Sciatic nerve (tissue), 2 donors: ENCODE measurements around the gene TMEM126A. TPM values are rescaled to one million over a fixed set of nuclear protein-coding genes. Genes with fewer than 3 reads are reported as not detected.
"Not testable (repeated sequence)": the region's sequence is repeated elsewhere in the genome, so short reads cannot be mapped to it uniquely, and the experiment has no call there.

Experiments used
- ATAC-seq: fragments of 200-7000 bp; cut with Tn5 transposase; one replicate; pipeline ENCODE4 v1.9.1; 2020; ENCODE audit warnings: mild to moderate bottlenecking, moderate library complexity
- DNase-seq: peaks from one replicate; pipeline ENCODE4 v3.0.0-alpha.2; 2020; ENCODE audit warnings: low spot score
- intact Hi-C: fragments of 100-400 bp; cut with DNase I; formaldehyde crosslinking; loops from one replicate; pipeline ENCODE4 v1.14.2; 2022
- total RNA-seq: library from RNA; stranded (reverse); fragmentation: NEBNext Ultra II Directional; extraction: Animal tissue kit (Norgen Biotek cat#: 25700); gene quantifications from one replicate; pipeline ENCODE4 v1.2.1, GENCODE V29; 2021
- donor health status: DM: no; HTN: no; CAD: no.
- donor health status: DM: no; HTN: no; CAD: no.

The TMEM126A gene
- total RNA-seq, 1 donor from 2014 or later = 23.3 TPM

DNA sequence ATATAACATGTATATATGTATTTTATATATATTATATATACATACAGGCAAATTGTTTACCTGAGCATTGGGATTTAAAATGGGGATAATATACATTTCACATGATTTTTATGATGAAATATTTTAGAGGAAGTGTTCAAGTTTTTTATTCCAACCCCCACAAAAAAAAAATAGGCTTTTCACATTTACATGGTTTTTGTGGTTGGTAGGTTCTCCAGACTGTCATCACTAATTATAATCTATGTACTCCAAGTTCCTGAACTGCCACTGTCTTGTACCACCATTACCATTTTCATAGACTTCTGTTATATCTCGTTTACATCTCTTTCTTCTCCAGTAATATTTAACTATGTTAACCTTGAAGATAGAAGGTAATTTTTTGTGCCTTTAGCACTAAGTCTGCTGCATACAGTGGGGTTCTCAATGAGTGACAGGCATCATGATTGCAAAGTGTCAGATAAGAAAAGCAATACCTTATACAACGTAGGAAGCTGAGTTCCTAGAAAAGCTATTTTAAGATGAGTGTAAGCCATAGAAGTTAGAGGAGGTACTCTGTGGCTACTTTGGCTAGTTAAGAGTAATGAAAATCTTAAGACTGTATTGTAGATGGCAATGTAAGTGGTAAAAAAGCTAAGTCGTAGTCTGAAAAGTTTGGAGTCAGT is 5.2 kb downstream of the TMEM126A start:
- ATAC-seq (no peak), DNase-seq (no peak)
- intact Hi-C loops = no loop called here

GRCh38 chr11:85654343-85654742 is 6.6 kb downstream of the TMEM126A start:
- intact Hi-C loops, DNase-seq, ATAC-seq: not testable (repeated sequence)

- intact Hi-C loops = no loop called here
- DNase-seq = no peak
- ATAC-seq = no peak
Observed at GRCh38 chr11:85656777-85657176, 9.0 kb downstream of the TMEM126A start.

- DNase-seq = no peak
- ATAC-seq = no peak
- intact Hi-C loops = no loop called here
Observed at GRCh38 chr11:85658180-85658579, 10.4 kb downstream of the TMEM126A start.

DNA sequence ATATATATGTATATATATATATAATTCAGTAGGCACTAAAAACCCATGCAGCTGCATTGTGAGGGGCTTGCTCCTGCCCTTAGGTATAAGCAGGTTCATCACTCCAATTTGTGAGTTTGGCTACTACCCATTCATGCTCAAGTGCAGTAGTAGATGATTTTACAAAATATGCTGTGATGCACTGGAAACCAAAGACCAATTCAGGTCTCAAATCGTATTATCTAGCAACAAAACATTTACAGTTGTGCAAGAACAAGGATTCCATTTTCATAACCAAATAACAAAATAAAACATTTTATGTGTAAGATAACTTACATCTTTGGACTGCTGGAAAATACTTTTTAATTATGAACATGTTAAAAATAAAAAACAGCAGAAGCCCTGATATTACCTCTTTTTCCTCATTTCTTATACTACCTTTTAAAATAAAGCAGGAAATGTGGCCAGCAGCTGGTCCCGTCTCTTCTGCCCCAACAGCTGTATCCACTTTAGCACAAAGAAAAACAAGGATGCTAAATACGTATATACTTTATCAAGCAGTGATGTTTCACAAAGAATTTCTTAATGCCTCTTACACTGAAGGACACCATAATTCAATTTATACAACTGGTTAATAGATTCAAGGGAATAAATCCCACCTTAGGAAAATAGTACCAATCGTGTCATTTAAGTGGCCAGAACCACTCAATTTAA is 14.4 kb downstream of the TMEM126A start:
- ATAC-seq (no peak), DNase-seq (no peak)
- intact Hi-C loops = no loop called here

DNA sequence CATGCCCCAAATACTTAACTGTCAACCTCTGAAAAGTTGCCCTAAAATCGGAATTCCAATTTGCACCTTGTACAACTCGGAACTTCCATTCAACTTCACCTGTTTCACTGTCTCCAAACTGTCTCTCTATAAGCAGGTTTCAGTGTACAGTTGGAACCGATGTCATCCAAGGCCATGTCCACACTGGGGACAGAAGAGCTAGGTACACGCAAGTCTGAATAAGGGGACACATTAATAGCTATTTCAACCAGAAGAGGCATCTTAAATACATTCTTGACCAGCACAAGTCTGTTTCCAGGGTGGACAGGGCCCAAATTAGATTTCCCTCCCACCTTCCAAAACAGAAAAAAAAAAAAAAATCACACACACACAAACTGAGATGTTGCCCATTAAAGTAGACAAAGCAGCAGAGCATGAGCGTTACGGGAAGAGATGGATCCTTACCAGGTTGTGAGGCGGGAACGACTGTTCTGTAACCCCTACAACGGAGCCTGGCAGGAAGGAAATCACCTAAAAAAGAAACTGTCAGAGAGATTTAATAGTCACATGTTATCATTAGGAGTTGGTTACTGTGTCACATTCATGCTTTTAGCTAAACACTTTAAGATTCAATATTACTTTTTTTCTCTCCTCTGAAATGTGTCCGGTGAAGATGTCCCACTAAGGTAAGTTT is 15.4 kb downstream of the TMEM126A start:
- DNase-seq (no peak), ATAC-seq (no peak)
- intact Hi-C loops = no loop called here

DNA sequence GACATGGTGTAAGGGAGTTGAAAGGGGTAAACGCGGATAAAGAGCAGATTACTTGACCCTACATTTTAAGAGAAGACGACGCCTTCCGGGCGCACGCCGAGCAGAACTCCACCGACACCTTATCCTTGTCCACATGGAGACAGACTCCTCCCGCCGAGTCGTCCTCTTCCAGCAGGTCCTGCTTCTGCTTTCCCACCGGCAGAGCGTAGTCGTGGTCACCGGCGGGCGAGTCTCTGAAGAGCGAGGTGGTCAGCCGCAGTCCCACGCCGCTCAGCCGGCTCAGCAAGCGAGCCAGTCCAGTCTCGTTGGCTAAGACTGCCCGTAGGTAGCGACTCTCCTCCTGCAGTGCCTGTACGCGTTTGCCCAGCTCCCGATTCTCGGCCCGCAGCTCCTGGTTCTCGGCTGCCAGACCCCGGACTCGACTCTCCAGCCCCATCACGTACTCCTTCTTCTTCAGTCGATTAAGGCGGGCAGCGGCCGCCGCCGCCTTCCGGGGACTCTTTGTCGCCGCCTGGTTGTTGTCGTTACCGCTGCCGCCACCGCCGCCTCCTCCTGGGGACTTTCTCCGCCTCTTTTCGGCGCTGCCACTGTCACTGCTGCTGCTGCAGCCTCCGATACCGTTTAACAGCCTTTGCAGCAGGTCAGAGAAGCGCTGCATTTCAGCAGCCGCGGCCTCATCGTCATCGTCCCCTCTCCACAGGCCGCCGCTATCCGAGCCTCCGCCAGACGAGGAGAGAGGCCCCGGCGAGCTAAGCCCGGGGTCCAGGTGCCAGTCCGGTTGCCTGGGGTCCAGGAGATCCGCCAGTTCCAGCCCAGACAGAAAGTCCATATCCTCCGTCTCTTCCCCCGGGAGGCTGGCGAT is 16.2 kb downstream of the TMEM126A start:
- ATAC-seq = peak; percentile 76
- intact Hi-C loops = no loop called here
- peak; percentile 87 for DNase-seq

GRCh38 chr11:85664615-85665481 is 17.1 kb downstream of the TMEM126A start, which contains the start of gene CREBZF:
CREBZF (minus strand) TSS chr11:85665129; CDS start chr11:85664875, 254 bp downstream.
- intact Hi-C loops = no loop called here
- DNase-seq (peak; percentile 97), ATAC-seq (peak; percentile 98)

DNA sequence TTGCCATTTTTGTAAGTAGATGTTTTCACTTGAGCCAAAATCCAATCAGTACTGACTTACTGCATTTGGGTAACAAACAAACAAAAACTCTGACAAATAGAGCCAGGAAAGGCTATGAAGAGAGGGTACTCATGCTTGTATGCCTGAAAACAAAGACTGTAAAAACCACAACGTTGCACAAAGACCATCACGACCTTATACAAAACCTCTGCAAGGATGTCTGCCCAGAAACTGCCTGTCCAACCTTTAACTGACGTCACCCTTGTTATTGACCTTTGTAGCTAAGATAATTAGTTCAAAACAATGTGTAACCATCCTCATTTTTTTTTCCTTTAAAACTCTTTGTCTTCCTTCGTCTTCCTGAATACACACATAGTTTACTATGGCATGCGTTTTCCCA is 18.0 kb downstream of the TMEM126A start:
- no peak for DNase-seq
- ATAC-seq = no peak
- intact Hi-C loops = no loop called here

DNA sequence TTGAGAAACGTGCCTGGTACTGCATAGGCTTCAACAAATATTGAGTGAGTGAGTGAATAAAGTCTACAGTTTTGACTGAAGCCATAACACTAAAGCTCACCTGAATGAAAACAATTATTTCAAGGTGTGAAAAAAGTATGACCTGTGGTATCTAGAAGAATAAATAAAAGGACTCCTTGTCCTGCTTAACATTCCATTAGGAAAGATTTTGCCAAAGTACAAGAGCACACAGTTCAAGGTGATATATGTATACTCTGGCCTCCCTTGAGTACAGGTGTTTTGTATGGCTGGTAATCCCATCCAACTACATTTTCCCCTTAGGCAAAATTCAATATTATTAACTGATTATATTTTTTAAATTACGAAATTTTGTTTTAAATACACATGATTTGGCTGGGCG is 18.9 kb downstream of the TMEM126A start:
- intact Hi-C loops = no loop called here
- DNase-seq (no peak), ATAC-seq (no peak)

- ATAC-seq = no peak
- intact Hi-C loops = no loop called here
- DNase-seq = no peak
Observed at GRCh38 chr11:85668157-85668556, 20.4 kb downstream of the TMEM126A start.

DNA sequence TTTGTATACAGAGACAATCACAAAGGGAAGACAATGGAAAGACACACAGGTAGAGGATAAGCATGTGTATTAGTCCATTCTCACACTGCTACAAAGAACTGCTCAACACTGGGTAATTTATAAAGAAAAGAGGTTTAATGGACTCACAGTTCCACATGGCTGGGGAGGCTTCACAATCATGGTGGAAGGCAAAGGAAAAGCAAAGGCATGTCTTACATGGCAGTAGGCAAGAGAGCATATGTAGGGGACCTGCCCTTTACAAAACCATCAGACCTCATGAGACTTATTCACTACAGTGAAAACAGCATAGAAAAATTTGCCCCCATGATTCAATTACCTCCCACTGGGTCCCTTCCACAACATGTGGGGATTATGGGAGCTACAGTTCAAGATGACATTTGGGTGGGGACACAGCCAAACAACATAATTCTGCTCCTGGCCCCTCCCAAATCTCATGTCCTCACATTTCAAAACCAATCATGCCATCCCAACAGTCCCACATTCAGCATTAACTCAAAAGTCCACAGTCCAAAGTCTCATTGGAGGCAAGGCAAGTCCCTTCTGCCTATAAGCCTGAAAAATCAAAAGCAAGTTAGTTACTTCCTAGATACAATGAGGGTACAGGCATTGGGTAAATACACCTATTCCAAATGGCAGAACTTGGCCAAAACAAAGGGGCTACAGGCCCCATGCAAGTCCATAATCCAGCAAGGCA is 23.3 kb downstream of the TMEM126A start:
- intact Hi-C loops, ATAC-seq: not testable (repeated sequence)

DNA sequence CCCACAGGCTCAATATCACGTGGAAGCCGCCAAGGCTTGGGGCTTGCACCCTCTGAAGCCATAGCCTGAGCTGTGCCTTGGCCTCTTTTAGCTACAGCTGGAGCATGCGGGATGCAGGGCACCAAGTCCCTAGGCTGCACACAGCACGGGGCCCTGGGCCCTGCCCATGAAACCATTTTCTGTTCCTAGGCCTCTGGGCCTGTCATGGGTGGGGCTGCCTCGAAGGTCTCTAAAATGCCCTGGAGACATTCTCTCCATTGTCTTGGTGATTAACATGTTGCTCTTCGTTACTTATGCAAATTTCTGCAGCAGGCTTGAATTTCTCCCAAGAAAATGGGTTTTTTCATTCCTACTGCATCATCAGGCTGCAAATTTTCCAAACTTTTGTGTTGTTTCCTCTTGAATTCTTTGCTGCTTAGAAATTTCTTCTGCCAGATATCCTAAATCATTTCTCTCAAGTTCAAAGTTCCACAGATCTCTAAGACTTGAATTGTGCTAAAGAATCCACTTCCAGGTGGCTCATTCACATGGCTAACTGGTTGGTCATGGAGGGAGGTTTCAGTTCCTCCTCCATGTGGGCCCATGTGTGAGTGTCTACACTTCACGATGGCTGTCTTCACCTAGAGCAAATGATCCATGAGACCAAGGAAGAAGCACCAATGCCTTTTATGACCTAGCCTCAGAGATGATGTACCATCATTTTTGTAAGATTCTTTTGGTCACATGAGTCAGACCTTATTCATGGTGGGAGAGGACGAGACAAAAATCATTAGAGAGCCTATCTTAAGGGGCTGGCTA is 24.5 kb downstream of the TMEM126A start:
- intact Hi-C loops = no loop called here
- DNase-seq (no peak), ATAC-seq (no peak)

More for the DNA sequence above, 23.3 kb downstream of the TMEM126A start:
- not testable (repeated sequence) for DNase-seq

DNA sequence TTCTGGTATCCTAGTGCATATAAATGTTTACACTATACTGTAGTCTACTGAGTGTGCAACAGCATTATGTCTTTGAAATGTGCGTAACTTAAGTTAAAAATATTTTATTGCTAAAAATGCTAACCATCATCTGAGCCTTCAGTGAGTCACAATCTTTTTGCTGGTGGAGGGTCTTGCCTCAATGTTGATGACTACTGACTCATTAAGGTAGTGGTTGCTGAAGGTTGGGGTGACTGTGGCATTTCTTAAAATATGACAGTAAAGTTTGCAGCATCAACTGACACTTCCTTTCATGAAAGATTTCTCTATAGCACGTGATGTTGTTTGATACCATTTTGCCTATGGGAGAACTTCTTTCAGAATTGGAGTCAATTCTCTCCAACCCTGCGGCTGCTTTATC is 25.6 kb downstream of the TMEM126A start:
- no peak for ATAC-seq
- intact Hi-C loops = no loop called here
- DNase-seq = no peak

GRCh38 chr11:85679576-85679975 is 31.8 kb downstream of the TMEM126A start:
- intact Hi-C loops = no loop called here
- DNase-seq (no peak), ATAC-seq (no peak)

- intact Hi-C loops = no loop called here
- ATAC-seq (no peak), DNase-seq (no peak)
Observed at GRCh38 chr11:85680897-85681296, 33.1 kb downstream of the TMEM126A start.
